Adrenal gland (tissue), 5 donors: Measurements from ENCODE around the gene UBE2J2.

Source experiments
- CTCF ChIP-seq, 6 experiments: fragments of 450-650 bp in 4 of 6; fragments of 200-600 bp in 2 of 6; sonication (generic) in 1 of 6; IDR thresholded peaks; 1 replicate in 5 of 6; 2 replicates in 1 of 6; pipeline versions ENCODE4 v1.5.1 to v1.8.0; 2016 to 2021; ENCODE audit warnings: antibody characterized with exemption in 6 of 6, mild to moderate bottlenecking in 2 of 6, moderate library complexity in 1 of 6
- POLR2A ChIP-seq, 2 donors: fragments of 450-650 bp; IDR thresholded peaks; one replicate each; pipeline ENCODE4 v1.6.1; 2017; ENCODE audit warnings: antibody characterized with exemption in 2 of 2, mild to moderate bottlenecking in 2 of 2, moderate library complexity in 1 of 2
- donor health status: DM: no; HTN: no; CAD: no.

DNA sequence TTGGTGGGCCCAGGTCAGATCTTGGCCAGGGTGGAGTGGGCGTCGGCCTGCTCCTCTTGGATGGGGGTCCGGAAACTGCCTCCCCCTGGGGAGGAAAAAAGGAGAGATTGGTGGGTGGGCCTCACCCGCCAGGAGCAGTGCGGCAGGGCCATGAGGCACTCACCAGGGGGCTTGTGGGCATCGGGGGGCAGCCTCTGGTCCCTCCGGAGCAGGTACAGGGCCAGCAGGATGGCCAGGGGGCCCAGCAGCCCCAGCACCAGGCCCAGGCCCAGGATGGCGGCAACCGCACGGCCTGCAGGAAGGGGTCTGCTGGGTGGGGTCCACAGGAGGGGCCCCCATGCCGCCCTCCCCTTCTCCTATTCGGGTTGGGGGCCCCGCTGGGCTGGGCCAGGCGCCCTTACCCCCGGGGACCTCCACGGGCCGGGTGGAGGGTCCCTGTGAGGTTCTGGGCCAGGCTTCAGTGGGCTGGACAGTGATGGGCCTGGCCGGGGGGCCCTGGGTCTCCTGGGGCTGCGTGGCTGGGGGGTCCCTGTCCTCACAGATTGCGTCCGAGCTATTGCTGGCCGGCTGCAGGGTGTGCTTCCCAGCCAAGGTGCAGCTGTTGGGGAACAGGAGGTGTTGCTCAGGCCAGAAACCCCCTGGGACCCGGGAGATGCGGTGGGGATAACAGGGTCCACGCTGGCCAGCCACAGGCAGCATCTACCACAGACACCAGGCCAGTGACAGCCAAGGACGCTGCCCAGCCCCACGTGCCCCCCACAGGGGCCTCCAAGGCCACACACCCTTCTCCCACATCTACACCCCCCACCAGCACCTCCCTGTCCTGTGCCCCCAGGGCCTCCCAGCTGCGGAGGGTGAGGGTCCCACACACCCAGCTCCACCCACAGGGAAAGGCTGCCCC is 61.9 kb downstream of the UBE2J2 start:
- TF ChIP-seq POLR2A (IDR thresholded peaks at IDR 0.05) (no peak), CTCF (IDR thresholded peaks at IDR 0.05) (no peak)
